OCI-LY7 (cell line): ENCODE results near the gene IGF1R. TPM values are rescaled to one million over a fixed set of nuclear protein-coding genes. Genes with fewer than 3 reads are reported as not detected.

Experiments used
- BruUV-seq: library from RNA; stranded (reverse); fragments of 400-500 nt; replicated peaks from 2 replicates; lab custom pipeline; 2021; lab: Mats Ljungman, UMichigan
- CTCF ChIA-PET: fragments of 300-600 bp; sonication (Branson Sonifier 250); formaldehyde crosslinking; loops from one replicate; lab custom pipeline; 2022; ENCODE audit warnings: antibody characterized with exemption; ENCODE audit not compliant: unreplicated experiment; lab: Charles Lee
- POLR2A ChIA-PET: fragments of 300-600 bp; sonication (Branson Sonifier 250); formaldehyde crosslinking; loops from one replicate; lab custom pipeline; 2022; ENCODE audit warnings: antibody characterized with exemption; lab: Charles Lee
- DNase-seq: peaks from one replicate; pipeline ENCODE4 v3.0.0-alpha.2; 2015; ENCODE audit warnings: low spot score
- H2AFZ ChIP-seq: fragments of 200-600 bp; sonication (generic), shearing (Covaris generic); 2 replicates; pipeline ENCODE4 v1.6.1; 2014; ENCODE audit warnings: mild to moderate bottlenecking, antibody characterized with exemption, low read length, moderate library complexity
- H3K27ac ChIP-seq: fragments of 200-600 bp; sonication (generic); 2 replicates; pipeline ENCODE4 v1.5.1; 2014; ENCODE audit warnings: mixed run types, low read depth, mild to moderate bottlenecking, moderate library complexity, low read length, inconsistent platforms; ENCODE audit not compliant: poor library complexity, severe bottlenecking
- H3K36me3 ChIP-seq: fragments of 200-600 bp; sonication (generic); 2 replicates; pipeline ENCODE4 v1.6.1; 2014; ENCODE audit warnings: mild to moderate bottlenecking, antibody characterized with exemption, low read length, moderate library complexity, mixed read lengths; ENCODE audit not compliant: insufficient read depth
- H3K4me1 ChIP-seq: fragments of 200-600 bp; sonication (generic); 2 replicates; pipeline ENCODE4 v1.5.1; 2014; ENCODE audit warnings: mild to moderate bottlenecking, low read length; ENCODE audit not compliant: insufficient read depth, poor library complexity, severe bottlenecking
- H3K4me2 ChIP-seq: fragments of 200-600 bp; sonication (generic); 2 replicates; pipeline ENCODE4 v1.6.1; 2014; ENCODE audit warnings: mild to moderate bottlenecking, low read length
- H3K4me3 ChIP-seq: fragments of 200-600 bp; sonication (generic); 2 replicates; pipeline ENCODE4 v1.5.1; 2014; ENCODE audit warnings: mild to moderate bottlenecking, low read depth, low read length; ENCODE audit not compliant: poor library complexity, severe bottlenecking
- H3K79me2 ChIP-seq: fragments of 200-600 bp; sonication (generic); 2 replicates; pipeline ENCODE4 v1.6.1; 2016; ENCODE audit warnings: low read depth, mild to moderate bottlenecking, low read length, moderate library complexity, mixed read lengths; ENCODE audit not compliant: insufficient read depth
- H3K9me2 ChIP-seq: fragments of 200-600 bp; sonication (generic); 2 replicates; pipeline ENCODE4 v1.6.1; 2016; ENCODE audit warnings: mild to moderate bottlenecking, low read length, mixed read lengths; ENCODE audit not compliant: insufficient read depth
- H3K9me3 ChIP-seq: fragments of 200-600 bp; sonication (generic); 2 replicates; pipeline ENCODE4 v1.6.1; 2014; ENCODE audit warnings: mild to moderate bottlenecking, mixed run types, low read length, mixed read lengths
- H4K20me1 ChIP-seq: fragments of 200-600 bp; sonication (generic); 2 replicates; pipeline ENCODE4 v1.6.1; 2014; ENCODE audit warnings: mild to moderate bottlenecking, antibody characterized with exemption, low read length, moderate library complexity, mixed read lengths; ENCODE audit not compliant: insufficient read depth
- EZH2phosphoT487 ChIP-seq: fragments of 200-600 bp; sonication (generic); IDR thresholded peaks from 2 replicates; pipeline ENCODE4 v1.6.1; 2018; ENCODE audit warnings: low read depth, borderline replicate concordance, mild to moderate bottlenecking, mixed run types, antibody characterized with exemption, low read length, moderate library complexity, mixed read lengths
- intact Hi-C: fragments of 100-400 bp; cut with micrococcal nuclease; formaldehyde crosslinking; loops from one replicate; pipeline ENCODE4 v1.10.0; 2022; ENCODE audit not compliant: unreplicated experiment
- total RNA-seq, 2 experiments: library from RNA; depleted of rRNA in 1 of 2; stranded (reverse); fragments of >200 nt in 1 of 2; shearing (Covaris generic) in 1 of 2; gene quantifications; 2 replicates each; pipeline ENCODE4 v1.2.3, GENCODE V29; 2014 to 2022
- TF ChIP-seq, protein P1 (sequence below): fragments of 200-600 bp; sonication (generic); conservative IDR thresholded peaks from 2 replicates; pipeline ENCODE4 v1.5.1; 2014; ENCODE audit warnings: mild to moderate bottlenecking, antibody characterized with exemption, low read length, moderate library complexity, mixed read lengths

IGF1R gene
- total RNA-seq, 2 experiments from 2014 or later, result 26.5 to 29.1 TPM

DNA sequence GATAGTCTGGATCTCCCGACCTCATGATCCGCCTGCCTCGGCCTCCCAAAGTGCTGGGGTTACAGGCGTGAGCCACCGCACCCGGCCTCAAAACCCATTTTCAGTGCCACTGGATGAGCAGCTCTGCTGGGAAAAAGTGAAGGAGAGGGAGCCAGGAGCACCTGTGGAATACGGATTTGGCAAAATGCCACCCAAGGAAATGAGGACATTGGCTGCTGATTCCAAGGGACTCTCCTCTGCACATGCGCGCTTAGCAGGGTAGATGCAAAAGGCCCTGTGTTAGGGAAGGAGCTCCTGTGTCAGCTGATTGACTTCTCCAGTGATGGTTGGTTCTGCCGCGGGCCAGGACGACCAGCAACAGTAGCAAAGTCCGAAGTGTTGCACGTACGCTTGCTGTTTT lies 43.4 kb upstream of the IGF1R start:
- H3K9me2 ChIP-seq, result no peaks in the 10 kb centered on the region
- no peak overlapping the region for H3K4me3 ChIP-seq
- H3K4me1 ChIP-seq, result peaks cover 3% of the 10 kb centered on the region
- H3K79me2 ChIP-seq, result no peaks in the 10 kb centered on the region
- H3K27ac ChIP-seq, result no peak overlapping the region
- no peaks in the 10 kb centered on the region for H3K9me3 ChIP-seq
- intact Hi-C loops, result no loop called here
- ChIA-PET CTCF (no interaction called here), POLR2A (no interaction called here)
- no peak overlapping the region for H2AFZ ChIP-seq
- no peaks in the 10 kb centered on the region for H4K20me1 ChIP-seq
- H3K4me2 ChIP-seq, result no peak overlapping the region
- no peak for TF ChIP-seq EZH2phosphoT487
- TF ChIP-seq, protein P1, sequence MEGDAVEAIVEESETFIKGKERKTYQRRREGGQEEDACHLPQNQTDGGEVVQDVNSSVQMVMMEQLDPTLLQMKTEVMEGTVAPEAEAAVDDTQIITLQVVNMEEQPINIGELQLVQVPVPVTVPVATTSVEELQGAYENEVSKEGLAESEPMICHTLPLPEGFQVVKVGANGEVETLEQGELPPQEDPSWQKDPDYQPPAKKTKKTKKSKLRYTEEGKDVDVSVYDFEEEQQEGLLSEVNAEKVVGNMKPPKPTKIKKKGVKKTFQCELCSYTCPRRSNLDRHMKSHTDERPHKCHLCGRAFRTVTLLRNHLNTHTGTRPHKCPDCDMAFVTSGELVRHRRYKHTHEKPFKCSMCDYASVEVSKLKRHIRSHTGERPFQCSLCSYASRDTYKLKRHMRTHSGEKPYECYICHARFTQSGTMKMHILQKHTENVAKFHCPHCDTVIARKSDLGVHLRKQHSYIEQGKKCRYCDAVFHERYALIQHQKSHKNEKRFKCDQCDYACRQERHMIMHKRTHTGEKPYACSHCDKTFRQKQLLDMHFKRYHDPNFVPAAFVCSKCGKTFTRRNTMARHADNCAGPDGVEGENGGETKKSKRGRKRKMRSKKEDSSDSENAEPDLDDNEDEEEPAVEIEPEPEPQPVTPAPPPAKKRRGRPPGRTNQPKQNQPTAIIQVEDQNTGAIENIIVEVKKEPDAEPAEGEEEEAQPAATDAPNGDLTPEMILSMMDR, result no peak
- no TSS peak for BruUV-seq
- no peaks in the 10 kb centered on the region for H3K36me3 ChIP-seq
- DNase-seq, result no peak

DNA sequence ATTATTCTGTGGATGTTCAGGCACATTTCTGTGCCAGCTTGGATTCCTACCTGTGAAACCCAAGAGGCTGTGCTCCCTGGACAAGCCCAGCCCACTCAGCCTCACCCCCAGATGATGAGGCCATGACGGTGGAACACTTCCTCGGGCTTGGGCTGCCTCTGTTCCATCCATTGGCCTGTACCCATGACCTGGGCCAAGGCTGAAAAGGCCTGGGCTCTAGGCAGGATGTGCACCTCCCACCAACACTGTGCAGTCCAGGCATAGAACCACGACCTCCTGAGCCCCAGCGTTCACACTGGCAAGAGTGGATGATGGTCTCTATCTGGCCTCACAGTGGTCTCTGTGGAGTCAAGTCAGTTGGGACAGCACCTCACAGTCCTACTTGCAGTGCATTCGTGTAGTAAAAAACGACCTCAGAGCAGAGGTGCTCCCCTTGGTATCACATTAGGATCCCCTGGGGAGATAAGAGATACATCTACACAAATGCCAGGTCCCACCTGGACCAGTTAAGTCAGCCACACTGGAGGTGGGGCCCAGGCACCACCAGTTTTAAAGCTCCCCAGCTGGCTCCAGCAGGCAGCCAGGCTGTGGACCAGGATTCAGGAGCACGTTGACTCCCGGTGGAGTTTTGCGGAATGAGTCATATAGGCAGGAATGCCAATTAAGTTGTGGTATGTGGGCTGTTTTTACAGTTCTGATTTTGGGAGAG lies 39.0 kb upstream of the IGF1R start:
- intact Hi-C loops, result no loop called here
- Histone ChIP-seq H3K36me3 (no peaks in the 10 kb centered on the region), H3K79me2 (no peaks in the 10 kb centered on the region), H3K4me1 (no peaks in the 10 kb centered on the region), H3K9me2 (no peaks in the 10 kb centered on the region), H3K4me3 (no peak overlapping the region), H3K4me2 (no peak overlapping the region), H4K20me1 (no peaks in the 10 kb centered on the region), H3K9me3 (no peaks in the 10 kb centered on the region), H2AFZ (no peak overlapping the region), H3K27ac (no peak overlapping the region)
- BruUV-seq, result no TSS peak
- CTCF ChIA-PET, result no interaction called here
- POLR2A ChIA-PET, result no interaction called here
- TF ChIP-seq, protein P1, result no peak
- TF ChIP-seq EZH2phosphoT487, result no peak
- DNase-seq, result no peak

DNA sequence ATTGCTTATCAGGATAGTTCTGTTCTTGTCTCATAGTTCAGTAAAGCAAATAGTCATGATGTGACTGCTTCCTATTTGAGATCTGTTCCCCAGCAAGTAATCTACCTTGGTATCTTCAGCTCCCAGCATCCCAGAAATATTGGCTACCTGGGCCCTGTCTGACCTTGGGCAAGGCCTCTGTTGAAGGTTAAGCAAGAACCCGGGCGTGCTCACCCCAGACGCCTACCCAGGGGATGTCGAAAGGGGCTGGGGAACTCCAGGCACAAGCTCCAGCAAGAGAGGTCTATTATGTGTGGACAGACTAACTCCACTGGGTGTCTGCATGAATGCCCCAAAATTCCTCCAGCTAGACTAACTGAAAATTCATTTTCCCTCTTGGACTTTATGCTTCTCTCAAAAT lies 37.3 kb upstream of the IGF1R start:
- Histone ChIP-seq H3K4me1 (no peaks in the 10 kb centered on the region), H3K4me3 (no peak overlapping the region), H2AFZ (no peak overlapping the region), H3K79me2 (no peaks in the 10 kb centered on the region), H3K27ac (no peak overlapping the region), H3K36me3 (no peaks in the 10 kb centered on the region), H3K9me3 (no peaks in the 10 kb centered on the region), H4K20me1 (no peaks in the 10 kb centered on the region), H3K4me2 (no peak overlapping the region), H3K9me2 (no peaks in the 10 kb centered on the region)
- ChIA-PET CTCF (no interaction called here), POLR2A (no interaction called here)
- TF ChIP-seq, protein P1, result no peak
- TF ChIP-seq EZH2phosphoT487, result no peak
- intact Hi-C loops, result no loop called here
- BruUV-seq, result no TSS peak
- no peak for DNase-seq
